ENCODE data around the gene MYL2.

Gene MYL2

GRCh38 chr12:110885152-110885840, 35.1 kb downstream of the MYL2 start:
- H3K4me3 ChIP-seq (replicated peaks in 1 of 2; ENCODE audit: low read depth in 2 of 2, low read length in 2 of 2) = no peak overlapping the region
- TF ChIP-seq, protein P1, sequence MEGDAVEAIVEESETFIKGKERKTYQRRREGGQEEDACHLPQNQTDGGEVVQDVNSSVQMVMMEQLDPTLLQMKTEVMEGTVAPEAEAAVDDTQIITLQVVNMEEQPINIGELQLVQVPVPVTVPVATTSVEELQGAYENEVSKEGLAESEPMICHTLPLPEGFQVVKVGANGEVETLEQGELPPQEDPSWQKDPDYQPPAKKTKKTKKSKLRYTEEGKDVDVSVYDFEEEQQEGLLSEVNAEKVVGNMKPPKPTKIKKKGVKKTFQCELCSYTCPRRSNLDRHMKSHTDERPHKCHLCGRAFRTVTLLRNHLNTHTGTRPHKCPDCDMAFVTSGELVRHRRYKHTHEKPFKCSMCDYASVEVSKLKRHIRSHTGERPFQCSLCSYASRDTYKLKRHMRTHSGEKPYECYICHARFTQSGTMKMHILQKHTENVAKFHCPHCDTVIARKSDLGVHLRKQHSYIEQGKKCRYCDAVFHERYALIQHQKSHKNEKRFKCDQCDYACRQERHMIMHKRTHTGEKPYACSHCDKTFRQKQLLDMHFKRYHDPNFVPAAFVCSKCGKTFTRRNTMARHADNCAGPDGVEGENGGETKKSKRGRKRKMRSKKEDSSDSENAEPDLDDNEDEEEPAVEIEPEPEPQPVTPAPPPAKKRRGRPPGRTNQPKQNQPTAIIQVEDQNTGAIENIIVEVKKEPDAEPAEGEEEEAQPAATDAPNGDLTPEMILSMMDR (IDR thresholded peaks at IDR 0.05; ENCODE audit: low read depth, low read length) = no peak
- DNase-seq (ENCODE audit: low read depth in 2 of 2) = no peak

DNA sequence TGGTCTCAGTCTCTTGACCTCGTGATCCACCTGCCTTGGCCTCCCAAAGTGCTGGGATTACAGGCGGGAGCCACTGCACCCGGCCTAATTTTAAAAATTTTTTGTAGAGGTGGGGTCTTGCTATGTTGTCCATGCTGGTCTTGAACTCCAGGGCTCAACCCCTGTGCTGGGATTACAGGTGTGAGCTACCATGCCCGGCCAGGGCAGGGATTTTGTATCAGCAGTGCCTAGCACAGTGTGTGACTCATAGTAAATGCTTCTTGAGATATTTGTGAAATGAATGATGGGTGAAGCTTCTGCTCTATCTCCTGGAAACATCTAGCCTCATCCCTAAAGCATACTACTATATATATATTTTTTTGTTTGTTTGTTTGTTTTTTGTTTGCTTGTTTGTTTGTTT, 37.1 kb downstream of the MYL2 start:
- H3K4me3 ChIP-seq (replicated peaks in 1 of 2; ENCODE audit: low read depth in 2 of 2, low read length in 2 of 2) = no peak overlapping the region
- TF ChIP-seq, protein P1 (IDR thresholded peaks at IDR 0.05; ENCODE audit: low read depth, low read length) = no peak
- no peak for DNase-seq (ENCODE audit: low read depth in 2 of 2)

DNA sequence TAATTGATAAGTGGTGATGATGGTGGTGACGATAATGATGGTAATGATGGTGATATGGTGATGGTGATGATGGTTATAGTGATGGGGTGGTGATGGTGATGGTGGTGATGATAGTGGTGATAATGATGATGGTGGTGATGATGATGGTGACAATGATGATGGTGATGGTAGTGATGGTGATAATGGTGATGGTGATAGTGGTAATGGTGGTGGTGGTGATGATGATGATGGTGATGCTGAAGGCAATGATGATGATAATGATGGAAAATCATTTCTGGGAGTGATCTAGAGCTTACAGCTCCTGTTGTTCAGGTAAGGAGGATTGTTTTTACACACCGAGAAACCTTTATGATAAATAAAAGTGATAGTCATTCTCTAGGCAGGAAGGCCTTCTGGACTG, 39.7 kb downstream of the MYL2 start:
- no peak for DNase-seq (ENCODE audit: low read depth in 2 of 2)
- no peak overlapping the region for H3K4me3 ChIP-seq (replicated peaks in 1 of 2; ENCODE audit: low read depth in 2 of 2, low read length in 2 of 2)
- TF ChIP-seq, protein P1 (IDR thresholded peaks at IDR 0.05; ENCODE audit: low read depth, low read length) = no peak

GRCh38 chr12:110874781-110875180, 45.6 kb downstream of the MYL2 start:
- TF ChIP-seq, protein P1 (IDR thresholded peaks at IDR 0.05; ENCODE audit: low read depth, low read length) = no peak
- no peak overlapping the region for H3K4me3 ChIP-seq (replicated peaks in 1 of 2; ENCODE audit: low read depth in 2 of 2, low read length in 2 of 2)
- no peak for DNase-seq (ENCODE audit: low read depth in 2 of 2)

DNA sequence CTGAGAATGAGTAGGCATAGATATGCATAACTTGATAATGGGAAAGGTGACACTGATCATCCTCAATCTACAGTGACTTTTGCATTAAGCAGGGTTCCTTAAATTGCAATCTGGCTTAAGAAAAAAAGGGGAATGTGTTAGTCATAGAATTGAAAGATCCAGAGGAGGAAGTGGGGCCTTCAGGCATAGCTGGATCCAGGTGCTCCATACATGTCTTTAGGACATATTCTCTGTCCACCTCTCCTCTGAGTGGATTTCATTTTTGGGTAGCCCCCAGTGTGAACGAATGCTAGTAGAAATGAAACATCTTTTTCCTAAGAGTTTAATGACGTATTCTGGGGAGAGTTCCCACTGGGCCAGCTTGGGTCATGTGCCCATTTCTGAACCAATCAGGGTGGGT, 46.0 kb downstream of the MYL2 start:
- H3K4me3 ChIP-seq (replicated peaks in 1 of 2; ENCODE audit: low read depth in 2 of 2, low read length in 2 of 2) = no peak overlapping the region
- DNase-seq (ENCODE audit: low read depth in 2 of 2) = no peak
- TF ChIP-seq, protein P1 (IDR thresholded peaks at IDR 0.05; ENCODE audit: low read depth, low read length) = no peak

DNA sequence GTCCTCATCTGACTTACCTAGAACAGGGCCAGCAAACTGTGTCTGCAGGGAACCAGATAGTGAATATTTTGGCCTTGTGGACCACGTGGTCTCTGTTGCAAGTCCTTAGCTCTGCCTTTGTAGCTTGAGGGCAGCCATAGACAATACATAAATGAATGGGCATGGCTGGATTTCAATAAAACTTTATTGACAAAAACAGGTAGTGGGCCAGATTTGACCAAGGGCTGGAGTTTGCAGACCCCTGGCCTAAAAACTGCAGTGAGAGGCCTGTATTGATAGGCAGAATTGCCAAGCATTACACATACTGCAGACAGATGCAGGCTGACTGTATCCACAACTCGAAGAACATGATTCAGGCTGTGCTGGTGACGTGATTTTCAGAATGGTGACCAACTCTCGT, 48.3 kb downstream of the MYL2 start:
- TF ChIP-seq, protein P1 (IDR thresholded peaks at IDR 0.05; ENCODE audit: low read depth, low read length) = no peak
- no peak for DNase-seq (ENCODE audit: low read depth in 2 of 2)
- no peak overlapping the region for H3K4me3 ChIP-seq (replicated peaks in 1 of 2; ENCODE audit: low read depth in 2 of 2, low read length in 2 of 2)

GRCh38 chr12:110869803-110870202, 50.6 kb downstream of the MYL2 start:
- no peak overlapping the region for H3K4me3 ChIP-seq (replicated peaks in 1 of 2; ENCODE audit: low read depth in 2 of 2, low read length in 2 of 2)
- DNase-seq (ENCODE audit: low read depth in 2 of 2) = no peak
- TF ChIP-seq, protein P1 (IDR thresholded peaks at IDR 0.05; ENCODE audit: low read depth, low read length) = no peak

All from cardiac fibroblast (primary cell).